Activated CD8-positive, alpha-beta memory T cell treated with anti-CD3 and anti-CD28 coated beads, Interleukin-2, amount 50 U/mL, for 4 hours (primary cell): ENCODE data around the gene SNRPF.
"Not testable (repeated sequence)": the region's sequence is repeated elsewhere in the genome, so short reads cannot be mapped to it uniquely, and the experiment has no call there.

Experiments used
- DNase-seq: peaks from one replicate; pipeline ENCODE4 v3.0.0-alpha.2; 2020

Gene SNRPF

GRCh38 chr12:95858451-95859343, at the start of gene SNRPF:
TSS of gene SNRPF (plus strand) at chr12:95858952. CDS start at chr12:95859074, 122 bp downstream.
- peak; percentile 90 for DNase-seq

- DNase-seq = no peak
Measured at GRCh38 chr12:95809000-95809680, 49.6 kb upstream of the SNRPF start.

GRCh38 chr12:95810411-95810810, 48.3 kb upstream of the SNRPF start:
- no peak for DNase-seq

- not testable (repeated sequence) for DNase-seq
Measured at GRCh38 chr12:95812155-95812554, 46.6 kb upstream of the SNRPF start.

GRCh38 chr12:95815632-95816212, 43.0 kb upstream of the SNRPF start:
- no peak for DNase-seq

GRCh38 chr12:95820096-95820703, 38.6 kb upstream of the SNRPF start:
- no peak for DNase-seq

GRCh38 chr12:95829395-95829794, 29.4 kb upstream of the SNRPF start:
- DNase-seq = no peak

GRCh38 chr12:95830335-95831089, 28.2 kb upstream of the SNRPF start:
- no peak for DNase-seq

GRCh38 chr12:95834572-95834971, 24.2 kb upstream of the SNRPF start:
- DNase-seq = no peak

- no peak for DNase-seq
Measured at GRCh38 chr12:95836185-95836609, 22.6 kb upstream of the SNRPF start.

- DNase-seq = no peak
Measured at GRCh38 chr12:95836630-95837239, 22.0 kb upstream of the SNRPF start.

GRCh38 chr12:95837240-95838038, 21.3 kb upstream of the SNRPF start:
- DNase-seq = no peak

- DNase-seq = no peak
Measured at GRCh38 chr12:95838125-95838524, 20.6 kb upstream of the SNRPF start.

- not testable (repeated sequence) for DNase-seq
Measured at GRCh38 chr12:95842426-95842825, 16.3 kb upstream of the SNRPF start.

- DNase-seq = no peak
Measured at GRCh38 chr12:95848575-95849388, 10.0 kb upstream of the SNRPF start.

- DNase-seq = no peak
Measured at GRCh38 chr12:95851606-95852005, 7.1 kb upstream of the SNRPF start.

GRCh38 chr12:95852133-95852532, 6.6 kb upstream of the SNRPF start:
- DNase-seq = no peak

GRCh38 chr12:95857156-95857555, 1.6 kb upstream of the SNRPF start:
- DNase-seq = no peak

GRCh38 chr12:95857799-95858198, 953 bp upstream of the SNRPF start:
- no peak for DNase-seq

- DNase-seq = no peak
Measured at GRCh38 chr12:95859344-95859816, 628 bp downstream of the SNRPF start.
